MM.1S (cell line): ENCODE measurements around the gene ARSA.
"Not testable (repeated sequence)": the region's sequence is repeated elsewhere in the genome, so short reads cannot be mapped to it uniquely, and the experiment has no call there.

Source experiments
- EZH2phosphoT487 ChIP-seq: fragments of 300-600 bp; sonication (generic); IDR thresholded peaks from 2 replicates; pipeline ENCODE4 v1.6.1; 2018; ENCODE audit warnings: antibody characterized with exemption, low read length
- TF ChIP-seq, protein P1 (sequence below): fragments of 300-600 bp; sonication (generic); IDR thresholded peaks from 2 replicates; pipeline ENCODE4 v1.5.1; 2016; ENCODE audit warnings: antibody characterized with exemption, low read length, mixed read lengths

DNA sequence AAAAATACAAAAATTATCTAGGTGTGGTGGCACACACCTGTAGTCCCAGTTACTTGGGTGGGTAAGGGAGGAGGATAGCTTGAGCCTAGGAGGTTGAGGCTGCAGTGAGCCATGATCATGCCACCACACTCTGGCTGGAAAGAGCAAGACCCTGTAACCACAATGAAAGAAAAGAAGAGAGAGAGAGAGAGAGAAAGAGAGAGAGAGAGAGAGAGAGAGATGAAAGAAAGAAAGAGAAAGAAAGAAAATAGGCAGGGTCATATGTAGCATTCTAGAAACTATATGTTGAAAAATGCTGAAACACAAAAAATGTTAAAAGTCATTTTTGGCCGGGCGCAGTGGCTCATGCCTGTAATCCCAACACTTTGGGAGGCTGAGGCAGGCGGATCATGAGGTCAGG, 13.7 kb downstream of the ARSA start:
- TF ChIP-seq, protein P1, sequence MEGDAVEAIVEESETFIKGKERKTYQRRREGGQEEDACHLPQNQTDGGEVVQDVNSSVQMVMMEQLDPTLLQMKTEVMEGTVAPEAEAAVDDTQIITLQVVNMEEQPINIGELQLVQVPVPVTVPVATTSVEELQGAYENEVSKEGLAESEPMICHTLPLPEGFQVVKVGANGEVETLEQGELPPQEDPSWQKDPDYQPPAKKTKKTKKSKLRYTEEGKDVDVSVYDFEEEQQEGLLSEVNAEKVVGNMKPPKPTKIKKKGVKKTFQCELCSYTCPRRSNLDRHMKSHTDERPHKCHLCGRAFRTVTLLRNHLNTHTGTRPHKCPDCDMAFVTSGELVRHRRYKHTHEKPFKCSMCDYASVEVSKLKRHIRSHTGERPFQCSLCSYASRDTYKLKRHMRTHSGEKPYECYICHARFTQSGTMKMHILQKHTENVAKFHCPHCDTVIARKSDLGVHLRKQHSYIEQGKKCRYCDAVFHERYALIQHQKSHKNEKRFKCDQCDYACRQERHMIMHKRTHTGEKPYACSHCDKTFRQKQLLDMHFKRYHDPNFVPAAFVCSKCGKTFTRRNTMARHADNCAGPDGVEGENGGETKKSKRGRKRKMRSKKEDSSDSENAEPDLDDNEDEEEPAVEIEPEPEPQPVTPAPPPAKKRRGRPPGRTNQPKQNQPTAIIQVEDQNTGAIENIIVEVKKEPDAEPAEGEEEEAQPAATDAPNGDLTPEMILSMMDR = not testable (repeated sequence)
- not testable (repeated sequence) for TF ChIP-seq EZH2phosphoT487
